GM12878 (cell line): ENCODE measurements around the gene ART4. TPM values are rescaled to one million over a fixed set of nuclear protein-coding genes. Genes with fewer than 3 reads are reported as not detected.

Experiments used
- CEBPZ ChIP-seq: fragments of 150-350 bp; IDR thresholded peaks from 2 replicates; pipeline ENCODE4 v1.6.1; 2016; ENCODE audit warnings: low read depth, low read length
- CREM ChIP-seq: IDR thresholded peaks from 2 replicates; pipeline ENCODE4 v1.6.1; 2014; ENCODE audit warnings: antibody characterized with exemption, low read depth
- HCFC1 ChIP-seq: fragments of 150-350 bp; IDR thresholded peaks from 2 replicates; pipeline ENCODE4 v1.6.1; 2014; ENCODE audit warnings: low read length
- IRF4 ChIP-seq: IDR thresholded peaks from 2 replicates; pipeline ENCODE4 v1.6.1; 2011; ENCODE audit warnings: low read depth, low read length
- MTA3 ChIP-seq: IDR thresholded peaks from 2 replicates; pipeline ENCODE4 v1.6.1; 2012; ENCODE audit warnings: low read length, inconsistent platforms, borderline replicate concordance
- PML ChIP-seq: IDR thresholded peaks from 2 replicates; pipeline ENCODE4 v1.6.1; 2012; ENCODE audit warnings: low read length, inconsistent platforms
- RELA ChIP-seq: fragments of 450-650 bp; IDR thresholded peaks from 2 replicates; pipeline ENCODE4 v1.8.0; 2014; ENCODE audit warnings: borderline replicate concordance; ENCODE audit not compliant: partially characterized antibody
- RUNX3 ChIP-seq: IDR thresholded peaks from 2 replicates; pipeline ENCODE4 v1.6.1; 2012; ENCODE audit warnings: low read length, inconsistent platforms
- TARDBP ChIP-seq: IDR thresholded peaks from 2 replicates; pipeline ENCODE4 v1.6.1; 2016; ENCODE audit warnings: borderline replicate concordance
- TCF12 ChIP-seq: IDR thresholded peaks from 2 replicates; pipeline ENCODE4 v1.6.1; 2011; ENCODE audit warnings: low read depth, mild to moderate bottlenecking, low read length
- TCF3 ChIP-seq: IDR thresholded peaks from 2 replicates; pipeline ENCODE4 v1.6.1; 2012; ENCODE audit warnings: low read depth, mild to moderate bottlenecking, low read length, borderline replicate concordance; ENCODE audit not compliant: insufficient read depth
- ZNF274 ChIP-seq: IDR thresholded peaks from one replicate; pipeline ENCODE4 v1.8.0; 2011; ENCODE audit not compliant: insufficient read length, insufficient read depth
- polyA plus RNA-seq, 11 experiments: library from polyadenylated mRNA; depleted of rRNA in 4 of 11; unstranded in 6 of 11; stranded (reverse) in 5 of 11; fragments of >200 nt; fragmentation: Nextera tagmentation in 4 of 11; fragmentation: Illumina TruSeq in 1 of 11; extraction: Ambion mirVana in 4 of 11; extraction: Trizol in 1 of 11; gene quantifications; 1 replicate in 1 of 11; 2 replicates in 10 of 11; pipeline versions ENCODE4 v1.2.1 to v1.2.3, GENCODE V29; 2011 to 2016; ENCODE audit warnings: inconsistent platforms in 2 of 11, missing spikeins in 2 of 11, low read depth in 1 of 11
- total RNA-seq, 4 experiments: library from RNA; depleted of rRNA in 3 of 4; stranded (reverse); fragments of >200 nt in 3 of 4; fragmentation: Illumina TruSeq in 1 of 4; extraction: Trizol in 1 of 4; gene quantifications; 2 replicates each; pipeline versions ENCODE4 v1.2.1 to v1.2.3, GENCODE V29; 2013 to 2021
- TF ChIP-seq, protein P1 (sequence below): IDR thresholded peaks from 2 replicates; pipeline ENCODE4 v1.6.1; 2012; ENCODE audit warnings: low read depth, low read length, improper control_type of control experiment
- TF ChIP-seq, protein P2 (sequence below): fragments of 450-650 bp; IDR thresholded peaks from 2 replicates; pipeline ENCODE4 v1.6.1; 2017; ENCODE audit warnings: mild to moderate bottlenecking
- TF ChIP-seq, protein P3 (sequence below): fragments of 450-650 bp; formaldehyde crosslinking; IDR thresholded peaks from 2 replicates; pipeline ENCODE4 v1.5.0; 2022; ENCODE audit warnings: mild to moderate bottlenecking, missing genetic modification characterization
- TF ChIP-seq, protein P4 (sequence below): IDR thresholded peaks from 2 replicates; pipeline ENCODE4 v1.6.1; 2011; ENCODE audit warnings: mild to moderate bottlenecking, low read depth, low read length, moderate library complexity; ENCODE audit not compliant: insufficient replicate concordance
- TF ChIP-seq, protein P5 (sequence below): IDR thresholded peaks from 2 replicates; pipeline ENCODE4 v1.6.1; 2011; ENCODE audit warnings: borderline replicate concordance, low read depth, mild to moderate bottlenecking, moderate library complexity, mixed read lengths, low read length; ENCODE audit not compliant: insufficient read depth; ENCODE audit errors: extremely low read length

ART4 gene
- total and polyA plus RNA-seq, 10 of the 15 experiments (the other 5 are each of a cell fraction or from before 2014, with no cell fraction given) = 0.02 TPM; not detected in 9

GRCh38 chr12:14803011-14803829 is 40.1 kb downstream of the ART4 start, which contains the start of the genes C12orf60 and WBP11 (continued):
- TF ChIP-seq CEBPZ (peak; percentile 81), TARDBP (no peak), TCF3 (0 out of 2 replicates have a peak, but pooled peaks have one; percentile 14), RUNX3 (peak; percentile 59), IRF4 (0 out of 2 replicates have a peak, but pooled peaks have one; percentile 7), TCF12 (no peak), CREM (peak; percentile 95), RELA (peak; percentile 57), PML (peak; percentile 85), HCFC1 (peak; percentile 52; the same call in 1 of the 2 replicates), ZNF274 (no peak), MTA3 (no peak)
- TF ChIP-seq, protein P1, sequence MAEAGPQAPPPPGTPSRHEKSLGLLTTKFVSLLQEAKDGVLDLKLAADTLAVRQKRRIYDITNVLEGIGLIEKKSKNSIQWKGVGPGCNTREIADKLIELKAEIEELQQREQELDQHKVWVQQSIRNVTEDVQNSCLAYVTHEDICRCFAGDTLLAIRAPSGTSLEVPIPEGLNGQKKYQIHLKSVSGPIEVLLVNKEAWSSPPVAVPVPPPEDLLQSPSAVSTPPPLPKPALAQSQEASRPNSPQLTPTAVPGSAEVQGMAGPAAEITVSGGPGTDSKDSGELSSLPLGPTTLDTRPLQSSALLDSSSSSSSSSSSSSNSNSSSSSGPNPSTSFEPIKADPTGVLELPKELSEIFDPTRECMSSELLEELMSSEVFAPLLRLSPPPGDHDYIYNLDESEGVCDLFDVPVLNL = peak; percentile 68; the same call in 1 of the 2 replicates
- TF ChIP-seq, protein P2, sequence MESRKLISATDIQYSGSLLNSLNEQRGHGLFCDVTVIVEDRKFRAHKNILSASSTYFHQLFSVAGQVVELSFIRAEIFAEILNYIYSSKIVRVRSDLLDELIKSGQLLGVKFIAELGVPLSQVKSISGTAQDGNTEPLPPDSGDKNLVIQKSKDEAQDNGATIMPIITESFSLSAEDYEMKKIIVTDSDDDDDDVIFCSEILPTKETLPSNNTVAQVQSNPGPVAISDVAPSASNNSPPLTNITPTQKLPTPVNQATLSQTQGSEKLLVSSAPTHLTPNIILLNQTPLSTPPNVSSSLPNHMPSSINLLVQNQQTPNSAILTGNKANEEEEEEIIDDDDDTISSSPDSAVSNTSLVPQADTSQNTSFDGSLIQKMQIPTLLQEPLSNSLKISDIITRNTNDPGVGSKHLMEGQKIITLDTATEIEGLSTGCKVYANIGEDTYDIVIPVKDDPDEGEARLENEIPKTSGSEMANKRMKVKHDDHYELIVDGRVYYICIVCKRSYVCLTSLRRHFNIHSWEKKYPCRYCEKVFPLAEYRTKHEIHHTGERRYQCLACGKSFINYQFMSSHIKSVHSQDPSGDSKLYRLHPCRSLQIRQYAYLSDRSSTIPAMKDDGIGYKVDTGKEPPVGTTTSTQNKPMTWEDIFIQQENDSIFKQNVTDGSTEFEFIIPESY = no peak
- TF ChIP-seq, protein P3, sequence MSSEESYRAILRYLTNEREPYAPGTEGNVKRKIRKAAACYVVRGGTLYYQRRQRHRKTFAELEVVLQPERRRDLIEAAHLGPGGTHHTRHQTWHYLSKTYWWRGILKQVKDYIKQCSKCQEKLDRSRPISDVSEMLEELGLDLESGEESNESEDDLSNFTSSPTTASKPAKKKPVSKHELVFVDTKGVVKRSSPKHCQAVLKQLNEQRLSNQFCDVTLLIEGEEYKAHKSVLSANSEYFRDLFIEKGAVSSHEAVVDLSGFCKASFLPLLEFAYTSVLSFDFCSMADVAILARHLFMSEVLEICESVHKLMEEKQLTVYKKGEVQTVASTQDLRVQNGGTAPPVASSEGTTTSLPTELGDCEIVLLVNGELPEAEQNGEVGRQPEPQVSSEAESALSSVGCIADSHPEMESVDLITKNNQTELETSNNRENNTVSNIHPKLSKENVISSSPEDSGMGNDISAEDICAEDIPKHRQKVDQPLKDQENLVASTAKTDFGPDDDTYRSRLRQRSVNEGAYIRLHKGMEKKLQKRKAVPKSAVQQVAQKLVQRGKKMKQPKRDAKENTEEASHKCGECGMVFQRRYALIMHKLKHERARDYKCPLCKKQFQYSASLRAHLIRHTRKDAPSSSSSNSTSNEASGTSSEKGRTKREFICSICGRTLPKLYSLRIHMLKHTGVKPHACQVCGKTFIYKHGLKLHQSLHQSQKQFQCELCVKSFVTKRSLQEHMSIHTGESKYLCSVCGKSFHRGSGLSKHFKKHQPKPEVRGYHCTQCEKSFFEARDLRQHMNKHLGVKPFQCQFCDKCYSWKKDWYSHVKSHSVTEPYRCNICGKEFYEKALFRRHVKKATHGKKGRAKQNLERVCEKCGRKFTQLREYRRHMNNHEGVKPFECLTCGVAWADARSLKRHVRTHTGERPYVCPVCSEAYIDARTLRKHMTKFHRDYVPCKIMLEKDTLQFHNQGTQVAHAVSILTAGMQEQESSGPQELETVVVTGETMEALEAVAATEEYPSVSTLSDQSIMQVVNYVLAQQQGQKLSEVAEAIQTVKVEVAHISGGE (CRISPR knock-in tag) = no peak
- TF ChIP-seq, protein P4, sequence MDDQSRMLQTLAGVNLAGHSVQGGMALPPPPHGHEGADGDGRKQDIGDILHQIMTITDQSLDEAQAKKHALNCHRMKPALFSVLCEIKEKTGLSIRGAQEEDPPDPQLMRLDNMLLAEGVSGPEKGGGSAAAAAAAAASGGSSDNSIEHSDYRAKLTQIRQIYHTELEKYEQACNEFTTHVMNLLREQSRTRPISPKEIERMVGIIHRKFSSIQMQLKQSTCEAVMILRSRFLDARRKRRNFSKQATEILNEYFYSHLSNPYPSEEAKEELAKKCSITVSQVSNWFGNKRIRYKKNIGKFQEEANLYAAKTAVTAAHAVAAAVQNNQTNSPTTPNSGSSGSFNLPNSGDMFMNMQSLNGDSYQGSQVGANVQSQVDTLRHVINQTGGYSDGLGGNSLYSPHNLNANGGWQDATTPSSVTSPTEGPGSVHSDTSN = peak; percentile 96
- TF ChIP-seq, protein P5, sequence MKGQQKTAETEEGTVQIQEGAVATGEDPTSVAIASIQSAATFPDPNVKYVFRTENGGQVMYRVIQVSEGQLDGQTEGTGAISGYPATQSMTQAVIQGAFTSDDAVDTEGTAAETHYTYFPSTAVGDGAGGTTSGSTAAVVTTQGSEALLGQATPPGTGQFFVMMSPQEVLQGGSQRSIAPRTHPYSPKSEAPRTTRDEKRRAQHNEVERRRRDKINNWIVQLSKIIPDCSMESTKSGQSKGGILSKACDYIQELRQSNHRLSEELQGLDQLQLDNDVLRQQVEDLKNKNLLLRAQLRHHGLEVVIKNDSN = no peak
